Duodenal mucosa (tissue), 2 donors: ENCODE measurements around the gene NAALADL2.
"Not testable (repeated sequence)": the region's sequence is repeated elsewhere in the genome, so short reads cannot be mapped to it uniquely, and the experiment has no call there.

ENCODE experiments used
- H3K27ac ChIP-seq: one replicate; pipeline ENCODE4 v1.7.0; 2013; ENCODE audit warnings: low read depth, low read length
- H3K27me3 ChIP-seq, 2 donors: one replicate each; pipeline ENCODE4 v1.7.0; 2013; ENCODE audit warnings: low read length in 2 of 2, control low read depth in 1 of 2; ENCODE audit not compliant: insufficient read depth in 2 of 2, control insufficient read depth in 1 of 2
- H3K36me3 ChIP-seq, 2 donors: one replicate each; pipeline ENCODE4 v1.7.0; 2013; ENCODE audit warnings: low read length in 2 of 2, control low read depth in 1 of 2; ENCODE audit not compliant: insufficient read depth in 2 of 2, control insufficient read depth in 1 of 2
- H3K4me1 ChIP-seq, 2 donors: one replicate each; pipeline ENCODE4 v1.7.0; 2013; ENCODE audit warnings: low read length in 2 of 2, control low read depth in 1 of 2; ENCODE audit not compliant: insufficient read depth in 2 of 2, control insufficient read depth in 1 of 2
- H3K4me3 ChIP-seq, 2 donors: one replicate each; pipeline ENCODE4 v1.7.0; 2013; ENCODE audit warnings: low read length in 2 of 2, low read depth in 1 of 2
- H3K9ac ChIP-seq, 2 donors: one replicate each; pipeline ENCODE4 v1.7.0; 2013; ENCODE audit warnings: low read length in 2 of 2, low read depth in 1 of 2
- H3K9me3 ChIP-seq, 2 donors: one replicate each; pipeline ENCODE4 v1.7.0; 2013; ENCODE audit warnings: low read length in 2 of 2, control low read depth in 1 of 2; ENCODE audit not compliant: control insufficient read depth in 1 of 2

The NAALADL2 gene

GRCh38 chr3:175612487-175613196 lies 753.5 kb downstream of the NAALADL2 start:
- Histone ChIP-seq H3K36me3 (no peaks in the 10 kb centered on the region), H3K4me3 (no peak overlapping the region)

GRCh38 chr3:175614107-175614506 lies 755.0 kb downstream of the NAALADL2 start:
- H3K9ac ChIP-seq, H3K27me3 ChIP-seq, H3K36me3 ChIP-seq, H3K4me1 ChIP-seq, H3K4me3 ChIP-seq, H3K9me3 ChIP-seq, H3K27ac ChIP-seq: not testable (repeated sequence)

More at GRCh38 chr3:175612487-175613196, 753.5 kb downstream of the NAALADL2 start:
- no peaks in the 10 kb centered on the region for H3K9me3 ChIP-seq
- no peaks in the 10 kb centered on the region for H3K4me1 ChIP-seq
- H3K27ac ChIP-seq = no peak overlapping the region
- H3K27me3 ChIP-seq = no peaks in the 10 kb centered on the region
- H3K9ac ChIP-seq = no peak overlapping the region

GRCh38 chr3:175617247-175617646 lies 758.1 kb downstream of the NAALADL2 start:
- no peaks in the 10 kb centered on the region for H3K9me3 ChIP-seq
- H3K27me3 ChIP-seq = no peaks in the 10 kb centered on the region
- H3K4me3 ChIP-seq = no peak overlapping the region
- no peak overlapping the region for H3K9ac ChIP-seq
- no peaks in the 10 kb centered on the region for H3K36me3 ChIP-seq
- no peaks in the 10 kb centered on the region for H3K4me1 ChIP-seq
- H3K27ac ChIP-seq = no peak overlapping the region

GRCh38 chr3:175619369-175619768 lies 760.2 kb downstream of the NAALADL2 start:
- no peak overlapping the region for H3K4me3 ChIP-seq
- H3K4me1 ChIP-seq = no peaks in the 10 kb centered on the region
- H3K9me3 ChIP-seq = no peaks in the 10 kb centered on the region
- no peaks in the 10 kb centered on the region for H3K27me3 ChIP-seq
- no peak overlapping the region for H3K9ac ChIP-seq
- no peak overlapping the region for H3K27ac ChIP-seq
- no peaks in the 10 kb centered on the region for H3K36me3 ChIP-seq

GRCh38 chr3:175620093-175620492 lies 761.0 kb downstream of the NAALADL2 start:
- Histone ChIP-seq H3K9me3 (no peaks in the 10 kb centered on the region), H3K27ac (no peak overlapping the region), H3K27me3 (no peaks in the 10 kb centered on the region), H3K4me3 (no peak overlapping the region), H3K36me3 (no peaks in the 10 kb centered on the region), H3K9ac (no peak overlapping the region), H3K4me1 (no peaks in the 10 kb centered on the region)

- Histone ChIP-seq H3K9ac (no peak overlapping the region), H3K27ac (no peak overlapping the region), H3K27me3 (no peaks in the 10 kb centered on the region), H3K4me3 (no peak overlapping the region), H3K4me1 (no peaks in the 10 kb centered on the region), H3K9me3 (no peaks in the 10 kb centered on the region), H3K36me3 (no peaks in the 10 kb centered on the region)
These were observed 761.4 kb downstream of the NAALADL2 start for GRCh38 chr3:175620532-175620931.

- no peak overlapping the region for H3K9ac ChIP-seq
- H3K36me3 ChIP-seq = no peaks in the 10 kb centered on the region
- no peak overlapping the region for H3K4me3 ChIP-seq
- H3K9me3 ChIP-seq = no peaks in the 10 kb centered on the region
- no peak overlapping the region for H3K27ac ChIP-seq
- no peaks in the 10 kb centered on the region for H3K4me1 ChIP-seq
- no peaks in the 10 kb centered on the region for H3K27me3 ChIP-seq
These were observed 781.8 kb downstream of the NAALADL2 start for GRCh38 chr3:175640958-175641357.

- Histone ChIP-seq H3K27ac (no peak overlapping the region), H3K9ac (no peak overlapping the region), H3K9me3 (no peaks in the 10 kb centered on the region), H3K36me3 (no peaks in the 10 kb centered on the region), H3K4me3 (no peak overlapping the region), H3K4me1 (no peaks in the 10 kb centered on the region), H3K27me3 (no peaks in the 10 kb centered on the region)
These were observed 787.7 kb downstream of the NAALADL2 start for GRCh38 chr3:175646865-175647264.

- H3K27ac ChIP-seq = no peak overlapping the region
These were observed 789.8 kb downstream of the NAALADL2 start for GRCh38 chr3:175648899-175649298.

GRCh38 chr3:175651716-175652115 lies 792.6 kb downstream of the NAALADL2 start:
- no peak overlapping the region for H3K27ac ChIP-seq
- no peak overlapping the region for H3K9ac ChIP-seq
- H3K36me3 ChIP-seq = no peaks in the 10 kb centered on the region
- H3K27me3 ChIP-seq = no peaks in the 10 kb centered on the region
- H3K4me1 ChIP-seq = no peaks in the 10 kb centered on the region
- no peak overlapping the region for H3K4me3 ChIP-seq
- H3K9me3 ChIP-seq = no peaks in the 10 kb centered on the region

More at GRCh38 chr3:175648899-175649298, 789.8 kb downstream of the NAALADL2 start:
- Histone ChIP-seq H3K27me3 (no peaks in the 10 kb centered on the region), H3K9me3 (no peaks in the 10 kb centered on the region), H3K4me3 (no peak overlapping the region), H3K36me3 (no peaks in the 10 kb centered on the region), H3K9ac (no peak overlapping the region), H3K4me1 (no peaks in the 10 kb centered on the region)
